GM10266 (cell line): ENCODE measurements around the gene ELL.

ENCODE experiments used
- DNase-seq: peaks from one replicate; pipeline ENCODE4 v3.0.0; 2012; ENCODE audit errors: extremely low spot score
- CTCF ChIP-seq: IDR thresholded peaks from 2 replicates; pipeline ENCODE4 v1.5.1; 2012; ENCODE audit warnings: mild to moderate bottlenecking, low read depth; ENCODE audit not compliant: control insufficient read depth, insufficient read depth; ENCODE audit errors: missing control alignments

Gene ELL

GRCh38 chr19:18444513-18444912, 77.4 kb downstream of the ELL start:
- TF ChIP-seq CTCF = no peak
- DNase-seq = no peak

GRCh38 chr19:18443831-18444230, 78.0 kb downstream of the ELL start:
- DNase-seq = no peak
- no peak for TF ChIP-seq CTCF

DNA sequence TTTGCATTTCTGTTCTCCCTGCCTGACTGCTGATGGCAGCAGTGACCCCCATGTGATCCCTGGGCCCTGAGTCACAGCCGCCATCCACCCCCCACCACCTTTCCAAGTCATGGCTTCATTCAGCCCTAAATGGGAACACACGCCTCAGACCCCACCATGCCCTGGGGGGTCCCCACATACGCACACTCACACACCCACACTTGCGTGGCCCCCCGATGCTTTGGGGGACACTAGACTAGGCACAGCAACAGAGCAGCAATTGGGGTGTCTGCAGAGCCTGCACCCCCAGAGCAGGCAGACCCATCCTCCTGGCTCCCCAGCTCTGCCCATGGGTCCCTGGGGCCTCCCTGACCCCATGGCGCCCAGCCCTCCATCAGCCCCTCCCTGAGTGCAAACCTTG, 78.5 kb downstream of the ELL start:
- TF ChIP-seq CTCF = no peak
- no peak for DNase-seq

GRCh38 chr19:18442941-18443340, 78.9 kb downstream of the ELL start:
- no peak for DNase-seq
- no peak for TF ChIP-seq CTCF

GRCh38 chr19:18441804-18442788, 79.8 kb downstream of the ELL start:
- TF ChIP-seq CTCF = no peak
- DNase-seq = no peak

- TF ChIP-seq CTCF = no peak
- no peak for DNase-seq
These were observed 80.7 kb downstream of the ELL start for GRCh38 chr19:18440936-18441803.
